Measurements from ENCODE around the gene PTGER1. TPM values are rescaled to one million over a fixed set of nuclear protein-coding genes. Genes with fewer than 3 reads are reported as not detected.

PTGER1 gene
- total and polyA plus RNA-seq, 5 experiments from 2014 or later = not detected

DNA sequence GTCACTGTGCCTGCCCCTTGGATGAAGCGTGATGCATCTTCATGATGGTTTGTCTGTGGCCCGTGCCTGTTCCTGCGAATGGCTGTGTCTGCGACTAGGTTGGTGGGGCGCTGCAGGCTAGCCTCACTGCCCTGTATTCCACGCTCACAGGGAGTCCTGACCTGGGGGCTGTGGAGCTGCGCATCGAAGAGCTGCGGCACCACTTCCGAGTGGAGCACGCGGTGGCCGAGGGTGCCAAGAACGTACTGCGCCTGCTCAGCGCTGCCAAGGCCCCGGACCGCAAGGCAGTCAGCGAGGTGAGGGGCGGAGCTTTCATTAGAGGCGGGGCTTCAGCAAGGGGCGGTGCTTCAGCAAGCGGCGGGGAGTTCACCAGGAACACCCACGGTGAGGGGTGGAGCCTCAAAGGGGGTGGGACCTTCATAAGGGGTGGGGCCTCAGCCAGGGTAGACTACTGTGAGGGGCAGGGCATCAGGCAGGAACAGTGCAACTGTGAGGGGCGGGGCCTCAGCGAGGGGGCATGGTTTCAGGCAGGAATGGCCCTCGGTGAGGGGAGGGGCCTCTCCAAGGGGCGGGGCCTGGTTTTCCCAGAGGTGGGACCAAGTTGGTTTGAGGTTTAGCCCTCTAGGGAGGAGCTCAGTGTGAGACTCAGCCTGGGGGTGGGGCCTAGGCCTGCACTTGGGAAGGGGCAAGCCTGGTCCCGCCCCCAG, 24.8 kb downstream of the PTGER1 start:
- H3K4me3 Mint-ChIP-seq = no peak overlapping the region
- H3K27ac Mint-ChIP-seq = peak overlapping the region in 5 of 10 donors; percentile 25 to 69 (median 46)

DNA sequence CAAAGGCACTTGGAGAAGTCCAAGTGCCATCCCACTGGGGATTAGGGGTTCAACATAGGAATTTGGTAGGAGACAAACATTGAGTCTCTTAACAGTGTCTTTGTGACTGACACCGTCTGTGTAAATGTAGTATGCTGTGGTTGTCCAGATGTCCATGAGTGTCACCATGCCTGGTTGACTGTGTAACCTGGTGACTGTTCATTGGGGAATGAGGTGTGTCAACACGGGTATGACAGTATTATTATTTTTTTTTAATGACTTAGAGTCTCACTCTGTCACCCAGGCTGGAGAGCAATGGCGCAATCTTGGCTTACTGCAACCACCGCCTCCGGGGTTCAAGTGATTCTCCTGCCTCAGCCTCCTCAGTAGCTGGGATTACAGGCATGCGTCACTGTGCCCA, 25.8 kb downstream of the PTGER1 start:
- Mint-ChIP-seq H3K36me3 (peaks cover 10 to 91% (median 35%) of the 10 kb centered on the region in 3 donors), H3K27me3 (no peaks in the 10 kb centered on the region), H3K4me3 (no peak overlapping the region), H3K4me1 (peaks cover 10 to 38% (median 20%) of the 10 kb centered on the region in 4 donors), H3K9me3 (no peaks in the 10 kb centered on the region), H3K27ac (peak overlapping the region in 2 of 10 donors; percentile 24 to 67)
- POLR2A ChIA-PET = no interaction called here
- DNase-seq (no peak), ATAC-seq (no peak)

More for the DNA sequence above, 24.8 kb downstream of the PTGER1 start:
- peaks cover 7 to 32% (median 15%) of the 10 kb centered on the region in 4 donors for H3K4me1 Mint-ChIP-seq
- H3K27me3 Mint-ChIP-seq = no peaks in the 10 kb centered on the region
- no peaks in the 10 kb centered on the region for H3K9me3 Mint-ChIP-seq
- DNase-seq (peak in 8 of 10 donors; percentile 25 to 65 (median 58)), ATAC-seq (peak; percentile 79 to 99)
- POLR2A ChIA-PET = interaction anchor here (0.6 to 1.0 kb wide), 2 partner anchors 17 to 1256 kb away, joined by 3 read pairs; no protein-coding TSS in a partner anchor
- H3K36me3 Mint-ChIP-seq = peaks cover 6 to 92% (median 33%) of the 10 kb centered on the region in 3 donors

DNA sequence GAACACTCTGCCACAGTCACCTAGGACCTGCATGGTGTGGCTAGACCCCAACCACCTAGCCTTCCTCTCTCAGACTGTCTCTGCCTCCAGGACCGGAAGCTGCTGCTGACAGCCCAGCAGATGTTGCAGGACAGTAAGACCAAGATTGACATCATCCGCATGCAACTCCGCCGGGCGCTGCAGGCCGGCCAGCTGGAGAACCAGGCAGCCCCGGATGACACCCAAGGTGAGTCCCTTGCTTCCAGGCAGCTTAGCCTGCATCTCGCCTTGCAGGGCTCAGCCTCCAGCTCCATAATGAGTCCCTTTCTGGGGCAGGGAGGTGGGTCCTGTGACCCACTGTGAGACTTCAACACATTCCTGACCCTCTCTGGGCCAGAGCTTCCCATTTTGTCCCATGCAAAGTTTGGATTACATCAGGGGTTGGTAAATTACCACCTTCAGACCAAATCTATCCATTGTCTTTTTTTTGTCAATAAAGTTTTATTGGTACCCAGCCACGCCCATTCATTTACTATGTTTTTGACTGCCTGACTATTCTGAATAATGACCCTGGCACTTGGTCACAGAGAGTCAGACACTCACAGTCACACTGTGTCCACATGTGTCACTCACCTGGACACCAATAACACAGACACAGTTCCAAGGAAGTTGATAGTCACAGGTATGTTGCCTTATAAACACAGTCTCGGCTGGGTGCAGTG, 28.7 kb downstream of the PTGER1 start:
- DNase-seq (no peak), ATAC-seq (no peak)
- Mint-ChIP-seq H3K4me3 (peak overlapping the region in 1 of 10 donors; percentile 38), H3K36me3 (peaks cover 10 to 88% (median 47%) of the 10 kb centered on the region in 3 donors), H3K4me1 (peaks cover 11 to 58% (median 26%) of the 10 kb centered on the region in 4 donors), H3K27ac (peak overlapping the region in 3 of 10 donors; percentile 7 to 57 (median 44)), H3K27me3 (no peaks in the 10 kb centered on the region), H3K9me3 (no peaks in the 10 kb centered on the region)
- POLR2A ChIA-PET = interaction anchor here (0.7 kb wide), 1 partner anchor 331 kb away, joined by 3 read pairs; no protein-coding TSS in a partner anchor

DNA sequence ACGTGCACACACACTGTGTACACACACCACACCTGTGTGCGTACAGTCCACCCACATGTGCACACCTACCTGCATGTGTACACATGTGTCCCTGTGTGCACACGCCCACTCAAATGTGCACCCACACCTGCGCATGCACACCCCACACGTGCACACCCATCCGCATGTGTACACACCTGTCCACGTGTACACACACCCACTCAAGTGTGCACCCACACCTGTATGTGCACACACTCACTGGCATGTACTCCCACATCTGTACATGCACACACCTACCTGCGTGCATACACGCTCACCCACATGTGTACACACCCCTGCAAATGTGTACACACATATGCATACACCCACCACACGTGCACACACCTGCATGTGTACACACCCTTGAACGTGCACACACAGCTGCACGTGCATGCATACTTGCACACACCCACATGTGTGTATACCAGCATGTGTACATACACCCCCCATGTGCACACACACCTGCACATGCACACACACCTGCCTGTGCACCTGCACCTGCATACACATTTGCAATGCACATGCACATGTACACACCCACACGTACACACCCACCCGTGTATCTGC, 31.4 kb downstream of the PTGER1 start:
- Mint-ChIP-seq H3K4me3 (peak overlapping the region in 1 of 10 donors; percentile 28), H3K4me1 (peaks cover 24 to 63% (median 37%) of the 10 kb centered on the region in 4 donors), H3K27me3 (no peaks in the 10 kb centered on the region), H3K9me3 (no peaks in the 10 kb centered on the region), H3K27ac (peak overlapping the region in 3 of 10 donors; percentile 15 to 44 (median 15)), H3K36me3 (peaks cover 4 to 72% (median 32%) of the 10 kb centered on the region in 3 donors)
- DNase-seq (no peak), ATAC-seq (no peak)
- POLR2A ChIA-PET = interaction anchor here (0.6 kb wide), 1 partner anchor 507 kb away, joined by 6 read pairs; no protein-coding TSS in a partner anchor

DNA sequence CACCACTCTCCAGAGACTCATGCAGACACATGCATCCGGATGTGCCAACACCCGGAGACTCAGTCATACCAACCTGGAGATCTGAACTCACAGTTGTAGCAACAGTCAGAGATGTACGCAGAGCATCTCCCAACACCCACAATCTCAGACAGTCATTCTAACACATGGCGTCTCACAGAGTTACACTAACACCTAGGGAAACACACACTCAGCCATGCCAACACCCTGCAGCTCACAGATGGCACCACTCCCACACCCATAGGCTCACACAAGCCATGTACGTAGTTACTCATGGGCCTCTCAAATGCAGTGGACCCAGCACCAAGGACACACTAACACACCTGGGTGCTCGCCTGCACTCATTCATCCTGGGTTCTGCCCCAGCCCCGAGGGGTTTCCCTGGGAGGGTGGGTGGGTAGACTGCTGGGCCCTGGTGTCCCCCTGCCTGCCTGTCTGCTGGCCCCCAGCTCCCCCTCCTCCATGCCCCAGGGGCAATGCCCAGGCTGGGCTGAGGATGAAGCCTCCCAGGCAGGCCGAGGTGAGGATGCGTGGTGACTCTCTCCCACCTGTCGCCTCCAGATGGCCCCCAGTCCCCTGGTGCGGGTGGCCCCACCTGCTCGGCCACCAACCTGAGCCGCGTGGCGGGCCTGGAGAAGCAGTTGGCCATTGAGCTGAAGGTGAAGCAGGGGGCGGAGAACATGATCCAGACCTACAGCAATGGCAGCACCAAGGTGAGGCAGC, 32.1 kb downstream of the PTGER1 start:
- peak overlapping the region in 4 of 10 donors; percentile 11 to 54 (median 23) for H3K4me3 Mint-ChIP-seq
- POLR2A ChIA-PET = interaction anchor here (0.6 kb wide), 1 partner anchor 508 kb away, joined by 6 read pairs; no protein-coding TSS in a partner anchor
- ATAC-seq = no peak
- DNase-seq = no peak
- peaks cover 23 to 64% (median 40%) of the 10 kb centered on the region in 4 donors for H3K4me1 Mint-ChIP-seq
- peak overlapping the region in 5 of 10 donors; percentile 31 to 82 (median 56) for H3K27ac Mint-ChIP-seq
- peaks cover 4 to 65% (median 32%) of the 10 kb centered on the region in 3 donors for H3K36me3 Mint-ChIP-seq
- H3K9me3 Mint-ChIP-seq = no peaks in the 10 kb centered on the region
- no peaks in the 10 kb centered on the region for H3K27me3 Mint-ChIP-seq

DNA sequence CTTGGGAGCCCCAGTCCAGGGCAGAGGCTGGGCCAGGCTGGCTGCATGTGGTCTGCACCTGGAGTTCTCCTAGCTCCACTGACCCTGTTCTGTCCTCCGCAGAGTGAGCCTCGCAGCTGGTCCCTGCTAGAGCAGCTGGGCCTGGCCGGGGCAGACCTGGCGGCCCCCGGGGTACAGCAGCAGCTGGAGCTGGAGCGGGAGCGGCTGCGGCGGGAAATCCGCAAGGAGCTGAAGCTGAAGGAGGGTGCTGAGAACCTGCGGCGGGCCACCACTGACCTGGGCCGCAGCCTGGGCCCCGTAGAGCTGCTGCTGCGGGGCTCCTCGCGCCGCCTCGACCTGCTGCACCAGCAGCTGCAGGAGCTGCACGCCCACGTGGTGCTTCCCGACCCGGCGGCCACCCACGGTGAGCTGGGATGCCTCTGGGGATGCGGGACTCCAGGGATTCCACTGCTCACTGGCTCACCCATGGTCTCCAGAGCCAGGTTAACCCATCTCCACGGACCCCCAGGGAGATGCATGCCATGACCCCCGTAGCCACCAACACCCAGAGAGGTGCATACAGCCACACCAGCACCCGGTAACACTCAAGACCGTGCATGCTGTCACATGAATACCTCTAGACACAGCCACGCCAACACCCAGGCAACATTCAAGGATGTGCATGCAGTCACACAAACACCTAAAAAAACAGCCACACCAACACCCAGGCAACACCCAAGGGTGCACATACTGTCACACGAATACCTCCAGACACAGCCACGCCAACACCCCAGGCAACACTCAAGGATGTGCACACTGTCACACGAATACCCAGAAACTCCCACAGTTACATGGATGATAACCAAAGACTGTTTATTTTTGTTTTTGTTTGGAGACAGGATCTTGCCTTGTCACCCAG, 33.9 kb downstream of the PTGER1 start:
- H3K36me3 Mint-ChIP-seq = peaks cover 4 to 54% (median 22%) of the 10 kb centered on the region in 3 donors
- no peak for DNase-seq
- peaks cover 26 to 72% (median 53%) of the 10 kb centered on the region in 4 donors for H3K4me1 Mint-ChIP-seq
- peak overlapping the region; percentile 16 to 95 (median 72) for H3K27ac Mint-ChIP-seq
- POLR2A ChIA-PET = interaction anchor here (0.8 to 1.4 kb wide), 3 partner anchors 9 to 129 kb away, joined by 3 to 5 read pairs (median 4); partner anchors contain the start of genes DDX39A and PKN1
- H3K4me3 Mint-ChIP-seq = peak overlapping the region; percentile 59 to 100 (median 92)
- H3K27me3 Mint-ChIP-seq = no peaks in the 10 kb centered on the region
- no peaks in the 10 kb centered on the region for H3K9me3 Mint-ChIP-seq
- no peak for ATAC-seq

DNA sequence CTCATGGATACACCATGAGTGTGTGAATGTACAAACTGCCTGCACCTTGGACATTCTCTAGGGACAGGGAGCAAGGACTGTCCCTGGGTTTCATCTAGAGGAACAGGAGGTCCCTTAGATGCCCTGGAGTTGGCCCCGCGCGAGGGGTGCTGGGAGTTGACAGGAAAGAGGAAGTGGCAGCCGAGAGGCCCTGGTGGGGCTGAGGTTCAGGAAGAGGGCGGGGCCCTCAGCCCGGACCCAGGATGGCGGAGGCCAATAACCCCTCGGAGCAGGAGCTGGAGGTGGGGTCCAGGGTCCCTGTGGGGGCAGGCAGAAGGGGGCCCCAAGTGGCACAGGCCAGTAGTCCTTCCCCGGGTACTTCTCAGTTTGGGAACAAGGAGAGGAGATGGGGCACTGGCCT, 35.1 kb downstream of the PTGER1 start:
- Mint-ChIP-seq H3K4me1 (peaks cover 26 to 73% (median 56%) of the 10 kb centered on the region in 4 donors), H3K36me3 (peaks cover 4 to 53% (median 18%) of the 10 kb centered on the region in 3 donors), H3K27ac (peak overlapping the region; percentile 89 to 98 (median 95)), H3K27me3 (no peaks in the 10 kb centered on the region), H3K9me3 (no peaks in the 10 kb centered on the region), H3K4me3 (peak overlapping the region; percentile 86 to 100 (median 92))
- POLR2A ChIA-PET = interaction anchor here (0.6 to 1.3 kb wide), 7 partner anchors 9 to 76 kb away, joined by 3 to 11 read pairs (median 3); partner anchors contain the start of gene DDX39A
- DNase-seq (peak; percentile 56 to 85 (median 74)), ATAC-seq (peak; percentile 98 to 100)

DNA sequence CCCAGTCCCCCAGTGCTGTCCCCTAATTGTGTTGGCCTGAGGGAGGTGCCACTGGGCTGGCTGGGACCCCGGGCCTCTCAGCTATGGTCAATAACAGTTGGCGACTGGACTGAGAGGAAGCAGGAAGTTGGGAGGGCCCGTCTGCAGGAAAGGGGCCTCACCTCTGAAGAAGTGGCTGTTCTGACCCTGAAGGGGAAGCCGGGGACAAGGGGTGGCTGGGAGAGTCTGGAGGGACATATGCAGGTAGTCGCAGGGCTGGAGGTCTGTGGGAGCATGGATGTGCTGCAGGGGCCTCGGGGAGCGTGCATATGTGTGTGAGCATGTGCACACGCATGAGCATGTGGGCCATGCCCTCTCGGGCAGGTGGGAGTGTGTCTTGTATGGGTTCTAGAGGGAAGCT, 36.1 kb downstream of the PTGER1 start:
- POLR2A ChIA-PET = interaction anchor here (0.6 to 1.3 kb wide), 3 partner anchors 17 to 71 kb away, joined by 4 to 9 read pairs (median 5); no protein-coding TSS in a partner anchor
- Mint-ChIP-seq H3K4me1 (peaks cover 28 to 75% (median 61%) of the 10 kb centered on the region in 4 donors), H3K9me3 (no peaks in the 10 kb centered on the region)

DNA sequence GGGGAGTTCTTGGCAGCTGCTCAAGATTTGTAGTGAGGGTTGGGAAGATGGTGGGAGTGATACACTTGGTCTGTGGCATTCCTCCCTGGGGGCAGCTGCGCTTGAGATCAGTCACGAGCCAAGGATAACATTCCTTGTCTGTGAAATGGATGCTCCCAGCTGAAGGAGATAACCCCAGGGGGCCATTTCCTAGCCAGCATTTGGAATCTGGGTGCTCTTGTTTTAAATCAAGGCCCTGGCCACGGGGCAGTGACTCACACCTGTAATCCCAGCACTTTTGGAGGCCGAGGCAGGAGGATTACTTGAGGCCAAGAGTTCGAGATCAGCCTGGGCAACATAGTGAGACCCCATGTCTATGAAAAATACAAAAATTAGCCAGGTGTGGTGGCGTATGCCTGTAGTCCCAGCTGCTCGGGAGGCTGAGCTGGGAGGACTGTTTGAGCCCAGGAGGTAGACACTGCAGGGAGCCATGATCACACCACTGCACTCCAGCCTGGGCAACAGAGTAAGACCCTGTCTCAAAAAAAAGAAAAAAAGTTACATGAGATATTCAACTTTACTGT, 37.5 kb downstream of the PTGER1 start:
- Mint-ChIP-seq H3K27me3 (no peaks in the 10 kb centered on the region), H3K9me3 (no peaks in the 10 kb centered on the region), H3K27ac (peak overlapping the region; percentile 55 to 96 (median 86)), H3K4me3 (peak overlapping the region in 9 of 10 donors; percentile 23 to 99 (median 48)), H3K4me1 (peaks cover 28 to 71% (median 60%) of the 10 kb centered on the region in 4 donors), H3K36me3 (peaks cover 0 to 33% (median 7%) of the 10 kb centered on the region in 3 donors)
- ATAC-seq (no peak), DNase-seq (no peak)
- POLR2A ChIA-PET = interaction anchor here (0.6 to 1.3 kb wide), 11 partner anchors 10 to 276 kb away, joined by 3 to 11 read pairs (median 4); partner anchors contain the start of gene DNAJB1

More for the DNA sequence above, 36.1 kb downstream of the PTGER1 start:
- DNase-seq = no peak
- peak overlapping the region; percentile 87 to 98 (median 91) for H3K27ac Mint-ChIP-seq
- no peaks in the 10 kb centered on the region for H3K27me3 Mint-ChIP-seq
- H3K36me3 Mint-ChIP-seq = peaks cover 0 to 44% (median 14%) of the 10 kb centered on the region in 3 donors
- H3K4me3 Mint-ChIP-seq = peak overlapping the region; percentile 60 to 100 (median 89)
- no peak for ATAC-seq

DNA sequence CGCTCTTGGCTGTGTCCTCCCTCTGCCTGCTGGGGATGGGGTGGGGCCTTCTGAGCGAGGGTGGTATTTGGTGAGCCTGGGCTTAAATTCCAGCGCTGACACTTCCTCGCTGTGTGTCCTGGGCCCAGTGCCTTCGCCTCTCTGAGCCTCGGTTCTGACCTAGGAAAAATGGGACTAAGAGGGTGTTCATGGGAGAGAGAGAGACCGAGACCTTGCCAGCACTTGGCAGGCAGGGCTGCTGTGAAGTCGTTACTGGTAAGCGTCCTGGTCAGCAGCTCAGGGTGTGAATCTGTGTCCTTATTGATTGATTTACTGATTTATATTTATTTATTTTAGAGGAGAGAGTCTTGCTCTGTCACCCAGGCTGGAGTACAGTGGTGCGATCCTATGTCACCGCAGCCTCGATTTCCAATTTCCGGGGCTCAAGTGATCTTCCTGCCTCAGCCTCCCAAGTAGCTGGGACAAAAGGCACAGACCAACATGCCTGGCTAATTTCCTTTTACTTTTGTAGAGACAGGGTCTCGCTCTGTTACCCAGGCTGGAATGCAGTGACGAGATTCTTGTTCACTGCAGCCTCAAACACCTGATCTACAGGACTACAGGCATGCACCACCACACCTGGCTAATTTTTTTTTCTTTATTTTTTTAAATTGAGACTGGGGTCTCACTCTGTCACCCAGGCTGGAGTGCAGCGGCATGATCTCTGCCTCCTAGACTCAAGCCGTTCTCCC, 39.7 kb downstream of the PTGER1 start:
- POLR2A ChIA-PET = interaction anchor here (1.0 to 2.2 kb wide), 3 partner anchors 17 to 83 kb away, joined by 3 to 8 read pairs (median 3); partner anchors contain the start of gene DNAJB1
- Mint-ChIP-seq H3K4me1 (peaks cover 25 to 71% (median 59%) of the 10 kb centered on the region in 4 donors), H3K27me3 (no peaks in the 10 kb centered on the region), H3K36me3 (peaks cover 0 to 19% (median 0%) of the 10 kb centered on the region in 3 donors), H3K9me3 (no peaks in the 10 kb centered on the region), H3K4me3 (peak overlapping the region; percentile 44 to 87 (median 79)), H3K27ac (peak overlapping the region; percentile 58 to 95 (median 90))
- DNase-seq (no peak), ATAC-seq (no peak)

Measured in naive thymus-derived CD8-positive, alpha-beta T cell (primary cell).